GM12878 (cell line): ENCODE measurements around the gene ZMIZ1. TPM values are rescaled to one million over a fixed set of nuclear protein-coding genes. Genes with fewer than 3 reads are reported as not detected.

Experiments
- ATAC-seq: fragments of 200-7000 bp; cut with Tn5 transposase; 3 replicates; pipeline ENCODE4 v1.9.1; 2020; ENCODE audit warnings: mild to moderate bottlenecking, moderate library complexity
- BruUV-seq: library from RNA; stranded (reverse); fragments of 400-500 nt; replicated peaks from 2 replicates; lab custom pipeline; 2021; lab: Mats Ljungman, UMichigan
- CTCF ChIA-PET: fragments of 300-600 bp; sonication (Branson Sonifier 250); formaldehyde crosslinking; extraction: SDS; loops from one replicate; lab custom pipeline; 2021; ENCODE audit warnings: inconsistent platforms; lab: Yijun Ruan, JAX
- POLR2A ChIA-PET: fragments of 350-600 bp; formaldehyde crosslinking; extraction: SDS; loops from one replicate; lab custom pipeline; 2021; ENCODE audit warnings: inconsistent platforms; lab: Charles Lee
- RAD21 ChIA-PET: fragments of 300-600 bp; sonication (Branson Sonifier 250); formaldehyde crosslinking; loops from one replicate; lab custom pipeline; 2023; ENCODE audit warnings: antibody characterized with exemption; ENCODE audit not compliant: unreplicated experiment; lab: Charles Lee
- SMC1A ChIA-PET: fragments of 300-600 bp; sonication (Branson Sonifier 250); formaldehyde crosslinking; loops from one replicate; lab custom pipeline; 2023; ENCODE audit not compliant: unreplicated experiment, uncharacterized antibody; lab: Charles Lee
- DNase-seq: peaks from one replicate; pipeline ENCODE4 v3.0.0-alpha.2; 2011; ENCODE audit warnings: low read depth, low spot score
- FAIRE-seq: peaks from 3 replicates; lab custom pipeline; 2011; peaks lifted over from hg19 to GRCh38; lab: Jason Lieb, UNC
- H2AFZ ChIP-seq: 2 replicates; pipeline ENCODE4 v1.6.0; 2011; ENCODE audit warnings: low read depth, low read length, control low read depth; ENCODE audit not compliant: control insufficient read depth
- H3K27ac ChIP-seq: 2 replicates; pipeline ENCODE4 v1.5.1; 2011; ENCODE audit warnings: control low read depth; ENCODE audit not compliant: control insufficient read depth, insufficient read depth
- H3K27me3 ChIP-seq, 2 experiments: replicated peaks in 1 of 2; 2 replicates each; pipeline versions ENCODE4 v1.6.0 to v1.6.1; 2011; ENCODE audit warnings: low read length in 1 of 2; ENCODE audit not compliant: control insufficient read depth in 2 of 2, insufficient read depth in 2 of 2
- H3K36me3 ChIP-seq, 2 experiments: 2 replicates each; pipeline ENCODE4 v1.5.1; 2011; ENCODE audit warnings: low read length in 1 of 2; ENCODE audit not compliant: control insufficient read depth in 2 of 2, insufficient read depth in 2 of 2
- H3K4me1 ChIP-seq: 2 replicates; pipeline ENCODE4 v1.6.1; 2011; ENCODE audit warnings: mild to moderate bottlenecking, low read length, moderate library complexity, mixed read lengths; ENCODE audit not compliant: control insufficient read depth, insufficient read depth
- H3K4me2 ChIP-seq: 2 replicates; pipeline ENCODE4 v1.6.0; 2011; ENCODE audit warnings: control low read depth; ENCODE audit not compliant: control insufficient read depth, insufficient read depth
- H3K4me3 ChIP-seq: fragments of 200-600 bp; sonication (generic); 2 replicates; pipeline ENCODE4 v1.5.1; 2016
- H3K79me2 ChIP-seq: 2 replicates; pipeline ENCODE4 v1.6.0; 2011; ENCODE audit warnings: low read length; ENCODE audit not compliant: control insufficient read depth, insufficient read depth
- H3K9ac ChIP-seq: 2 replicates; pipeline ENCODE4 v1.8.0; 2011; ENCODE audit warnings: low read length, control low read depth, mixed read lengths; ENCODE audit not compliant: control insufficient read depth, insufficient read depth
- H3K9me3 ChIP-seq: replicated peaks from 3 replicates; pipeline ENCODE4 v1.5.1; 2011; ENCODE audit warnings: mild to moderate bottlenecking, low read length; ENCODE audit not compliant: control insufficient read depth, insufficient read depth
- H4K20me1 ChIP-seq: 2 replicates; pipeline ENCODE4 v1.6.0; 2011; ENCODE audit not compliant: control insufficient read depth, insufficient read depth
- BCLAF1 ChIP-seq: fragments of 450-650 bp; IDR thresholded peaks from 2 replicates; pipeline ENCODE4 v1.6.1; 2017; ENCODE audit warnings: antibody characterized with exemption, mild to moderate bottlenecking, moderate library complexity
- E4F1 ChIP-seq: fragments of 450-650 bp; IDR thresholded peaks from 2 replicates; pipeline ENCODE4 v1.6.1; 2018; ENCODE audit warnings: borderline replicate concordance, mild to moderate bottlenecking; ENCODE audit not compliant: partially characterized antibody
- GABPA ChIP-seq: IDR thresholded peaks from 2 replicates; pipeline ENCODE4 v1.6.1; 2014; ENCODE audit warnings: antibody characterized with exemption, low read depth, mild to moderate bottlenecking, inconsistent platforms
- JUND ChIP-seq: IDR thresholded peaks from 2 replicates; pipeline ENCODE4 v1.6.1; 2012; ENCODE audit warnings: low read depth, mild to moderate bottlenecking, low read length, improper control_type of control experiment, moderate library complexity
- KLF5 ChIP-seq: fragments of 450-650 bp; IDR thresholded peaks from 2 replicates; pipeline ENCODE4 v1.6.1; 2014; ENCODE audit warnings: mild to moderate bottlenecking; ENCODE audit not compliant: partially characterized antibody
- MXI1 ChIP-seq: fragments of 150-350 bp; IDR thresholded peaks from 2 replicates; pipeline ENCODE4 v1.6.1; 2011; ENCODE audit warnings: low read depth, mild to moderate bottlenecking, inconsistent platforms, low read length, improper control_type of control experiment
- RCOR1 ChIP-seq: conservative IDR thresholded peaks from 2 replicates; pipeline ENCODE4 v1.6.1; 2012; ENCODE audit warnings: low read depth, low read length, improper control_type of control experiment
- RFX5 ChIP-seq: IDR thresholded peaks from 2 replicates; pipeline ENCODE4 v1.6.1; 2011; ENCODE audit warnings: low read depth, low read length, improper control_type of control experiment
- RUNX3 ChIP-seq: IDR thresholded peaks from 2 replicates; pipeline ENCODE4 v1.6.1; 2012; ENCODE audit warnings: low read length, inconsistent platforms
- SIX5 ChIP-seq: IDR thresholded peaks from 2 replicates; pipeline ENCODE4 v1.6.1; 2011; ENCODE audit warnings: mild to moderate bottlenecking, low read depth, low read length, moderate library complexity; ENCODE audit not compliant: severe bottlenecking
- TARDBP ChIP-seq: IDR thresholded peaks from 2 replicates; pipeline ENCODE4 v1.6.1; 2016; ENCODE audit warnings: borderline replicate concordance
- YY1 ChIP-seq: IDR thresholded peaks from 2 replicates; pipeline ENCODE4 v1.6.1; 2011; ENCODE audit warnings: low read depth, mild to moderate bottlenecking, low read length
- in situ Hi-C: fragments of 300-500 bp; cut with MboI; formaldehyde crosslinking; loops from 9 replicates; pipeline ENCODE4 v1.14.3; 2018; ENCODE audit warnings: mixed read lengths
- intact Hi-C: fragments of 100-400 bp; cut with micrococcal nuclease; formaldehyde crosslinking; loops from one replicate; pipeline ENCODE4 v1.14.2; 2022; ENCODE audit not compliant: unreplicated experiment
- polyA plus RNA-seq, 11 experiments: library from polyadenylated mRNA; depleted of rRNA in 4 of 11; unstranded in 6 of 11; stranded (reverse) in 5 of 11; fragments of >200 nt; fragmentation: Nextera tagmentation in 4 of 11; fragmentation: Illumina TruSeq in 1 of 11; extraction: Ambion mirVana in 4 of 11; extraction: Trizol in 1 of 11; gene quantifications; 1 replicate in 1 of 11; 2 replicates in 10 of 11; pipeline versions ENCODE4 v1.2.1 to v1.2.3, GENCODE V29; 2011 to 2016; ENCODE audit warnings: inconsistent platforms in 2 of 11, missing spikeins in 2 of 11, low read depth in 1 of 11
- total RNA-seq, 4 experiments: library from RNA; depleted of rRNA in 3 of 4; stranded (reverse); fragments of >200 nt in 3 of 4; fragmentation: Illumina TruSeq in 1 of 4; extraction: Trizol in 1 of 4; gene quantifications; 2 replicates each; pipeline versions ENCODE4 v1.2.1 to v1.2.3, GENCODE V29; 2013 to 2021

The ZMIZ1 gene
- total and polyA plus RNA-seq, 10 of the 15 experiments (the other 5 are each of a cell fraction or from before 2014, with no cell fraction given), result 3.1 to 82.3 (median 14.9) TPM

GRCh38 chr10:79321951-79322350 lies 253.2 kb downstream of the ZMIZ1 start:
- intact Hi-C loops (no loop called here), in situ Hi-C loops (no loop called here)
- H3K9ac ChIP-seq, result no peak overlapping the region
- ChIA-PET POLR2A (interaction anchor here (1.2 to 2.3 kb wide), 3 partner anchors 9 to 24 kb away, joined by 3 to 11 read pairs (median 7); no protein-coding TSS in a partner anchor), CTCF (interaction anchor here (0.6 to 1.6 kb wide), 5 partner anchors 26 to 124 kb away, joined by 3 to 5 read pairs (median 3); partner anchors contain the start of gene ZCCHC24), SMC1A (interaction anchor here (0.8 to 3.5 kb wide), 10 partner anchors 10 to 81 kb away, joined by 3 to 17 read pairs (median 4); no protein-coding TSS in a partner anchor), RAD21 (interaction anchor here (0.9 to 1.8 kb wide), 3 partner anchors 10 to 29 kb away, joined by 3 to 6 read pairs (median 3); no protein-coding TSS in a partner anchor)
- TF ChIP-seq YY1 (no peak), TARDBP (no peak), GABPA (no peak), RCOR1 (no peak), MXI1 (no peak), BCLAF1 (no peak), JUND (no peak), RUNX3 (no peak), KLF5 (no peak), SIX5 (no peak), E4F1 (no peak), RFX5 (no peak)
- no peaks in the 10 kb centered on the region for H3K27me3 ChIP-seq
- peaks cover 45% of the 10 kb centered on the region for H3K4me1 ChIP-seq
- DNase-seq (no peak), ATAC-seq (no peak), FAIRE-seq (no peak)
- no TSS peak for BruUV-seq
- H2AFZ ChIP-seq, result no peak overlapping the region
- H3K27ac ChIP-seq, result no peak overlapping the region
- H3K4me3 ChIP-seq, result no peak overlapping the region
- H3K36me3 ChIP-seq, result no peaks in the 10 kb centered on the region
- no peaks in the 10 kb centered on the region; the same call in 2 of the 3 replicates for H3K9me3 ChIP-seq
- no peak overlapping the region for H3K4me2 ChIP-seq
- no peaks in the 10 kb centered on the region for H3K79me2 ChIP-seq
- H4K20me1 ChIP-seq, result no peaks in the 10 kb centered on the region
